Measurements from ENCODE around the gene FAM149A.

Gene FAM149A
- 0.39 to 4.6 (median 1.6) reads per million in 3 experiments for total RNA-seq

DNA sequence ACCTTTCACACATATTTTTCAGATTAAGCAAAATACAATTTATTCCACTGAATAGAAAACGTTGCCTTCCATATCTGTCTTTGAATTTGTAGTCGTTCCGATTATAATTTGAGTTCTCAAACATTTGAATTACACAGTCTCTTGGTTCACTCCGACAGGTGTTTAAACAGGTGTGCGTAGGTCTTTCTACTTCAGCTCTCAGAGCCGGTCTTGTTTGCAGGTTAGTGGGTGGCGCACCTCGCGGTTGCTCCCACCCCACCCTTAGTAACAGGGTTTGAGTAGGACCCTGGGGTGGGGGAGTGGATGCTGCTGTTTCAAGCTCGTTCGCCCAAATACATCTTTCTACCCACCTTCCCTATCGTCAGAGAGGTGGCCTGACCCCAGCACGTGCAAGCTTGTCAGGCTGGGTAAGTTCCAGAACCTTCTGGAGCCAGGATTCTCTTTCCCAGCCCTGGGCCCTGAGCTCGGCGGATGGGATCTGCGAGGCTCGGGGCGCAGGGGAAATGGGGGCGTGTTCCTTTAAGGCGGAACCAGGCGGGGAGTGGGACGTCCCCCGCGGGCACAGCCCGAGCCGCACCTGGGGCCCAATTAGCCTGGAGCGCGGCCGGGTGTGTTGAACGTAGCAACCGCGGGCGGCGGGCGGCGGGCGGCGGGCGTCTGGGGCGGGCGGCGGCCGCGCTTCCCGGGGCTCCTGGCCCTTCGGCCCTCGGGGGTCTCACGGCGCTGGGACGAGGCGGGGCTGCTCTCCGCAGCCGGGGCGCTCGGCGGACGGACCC lies at the start of gene FAM149A:
Gene FAM149A, plus strand, starts transcription at position 591 of the 776 bp plus-strand sequence.
- DNase-seq, result peak; percentile 28

DNA sequence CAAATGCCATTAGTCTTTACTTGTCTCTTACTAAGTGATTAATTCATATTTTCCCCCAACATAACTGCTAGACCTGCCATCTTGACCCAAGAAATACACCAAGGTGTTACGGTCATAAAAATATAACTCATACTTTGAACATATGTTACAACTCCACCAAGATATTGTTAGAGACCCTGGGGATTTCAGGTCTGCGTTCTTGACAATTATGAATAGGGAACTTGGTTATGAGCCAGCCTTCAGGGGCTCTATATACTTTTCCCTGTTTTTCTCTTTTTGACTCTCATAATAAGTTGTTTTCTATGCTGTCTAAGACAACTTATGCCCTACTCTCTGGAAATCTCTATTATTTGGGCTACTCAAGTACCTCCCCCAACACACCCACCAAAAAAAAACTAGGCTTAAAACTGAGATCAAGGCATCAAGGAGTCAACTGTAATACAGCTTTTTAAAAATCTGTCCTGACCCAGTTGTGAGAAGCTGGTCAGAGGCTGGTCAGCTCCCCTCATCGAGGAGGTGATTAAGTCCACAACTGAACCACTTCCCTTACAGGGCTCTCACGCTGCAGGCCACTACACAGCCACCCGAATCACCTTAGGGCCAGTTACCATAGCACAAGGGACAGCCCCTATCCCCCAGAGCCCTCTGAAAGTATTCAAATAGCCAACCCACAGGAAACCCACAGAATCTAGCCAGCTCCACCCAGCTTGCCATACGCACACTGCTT lies 46.1 kb upstream of the FAM149A start:
- DNase-seq, result no peak

DNA sequence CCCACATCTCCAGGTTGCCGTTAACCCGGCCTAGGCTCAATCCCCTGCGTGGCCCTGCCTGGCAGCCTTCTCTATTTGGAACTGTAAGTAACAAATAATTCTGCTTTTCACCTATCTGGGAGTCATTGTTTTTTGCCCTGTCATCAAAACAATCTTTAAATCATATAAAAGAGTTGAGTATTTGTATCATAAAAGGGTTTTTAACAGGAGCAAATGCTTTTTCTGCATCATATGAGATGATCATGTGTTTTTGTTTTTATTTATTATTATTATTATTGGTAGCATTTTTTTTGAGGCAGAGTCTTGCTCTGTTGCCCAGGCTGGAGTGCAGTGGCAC lies 45.6 kb upstream of the FAM149A start:
- no peak for DNase-seq

DNA sequence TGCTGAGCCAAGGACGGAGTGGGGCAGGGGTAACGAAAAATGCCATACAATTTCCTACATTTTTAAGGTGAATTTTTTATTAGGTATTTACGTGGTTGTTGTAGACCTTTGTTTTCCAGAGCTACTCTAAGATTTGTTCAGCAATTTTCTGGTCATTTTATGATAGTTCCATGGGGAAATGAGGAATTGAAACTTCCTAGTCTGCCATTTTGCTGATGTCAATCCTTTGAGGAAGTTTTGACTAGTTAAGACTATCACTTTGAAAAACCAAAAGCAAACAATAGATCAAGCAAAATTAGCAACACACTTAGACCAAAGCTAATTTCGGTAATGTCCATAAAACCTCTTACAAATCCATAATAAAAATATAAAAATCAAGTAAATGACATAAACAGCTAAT lies 42.6 kb upstream of the FAM149A start:
- DNase-seq, result no peak

DNA sequence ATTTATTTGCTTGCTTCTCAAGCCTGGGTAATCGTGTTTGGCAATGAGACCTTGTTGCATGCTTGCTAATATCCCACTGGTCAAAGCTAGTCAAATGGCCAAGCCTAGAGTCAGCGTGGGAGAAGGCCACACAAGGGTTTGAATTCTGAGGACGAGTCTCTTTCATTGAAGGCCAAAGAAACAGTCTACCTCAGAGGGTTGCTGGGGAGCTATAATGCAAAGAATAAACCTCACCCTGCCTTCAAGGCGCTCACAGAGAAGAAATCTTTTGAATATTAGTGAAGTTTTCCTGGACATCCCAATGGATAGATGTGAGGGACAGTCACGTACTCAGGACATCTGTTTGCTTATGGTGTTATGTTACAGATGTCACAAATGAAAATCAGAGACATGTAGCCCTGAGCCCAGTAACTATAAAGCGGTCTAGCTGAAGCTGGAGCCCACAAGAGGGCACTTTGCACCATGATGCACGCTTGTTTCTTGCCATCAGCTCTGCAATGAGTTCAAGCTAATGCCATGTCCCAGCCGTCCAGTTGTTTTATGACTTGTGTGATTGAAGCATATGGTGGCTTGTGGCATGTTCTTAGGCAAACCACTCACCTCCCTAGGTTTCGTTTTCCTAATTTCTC lies 36.6 kb upstream of the FAM149A start:
- DNase-seq, result peak; percentile 15

DNA sequence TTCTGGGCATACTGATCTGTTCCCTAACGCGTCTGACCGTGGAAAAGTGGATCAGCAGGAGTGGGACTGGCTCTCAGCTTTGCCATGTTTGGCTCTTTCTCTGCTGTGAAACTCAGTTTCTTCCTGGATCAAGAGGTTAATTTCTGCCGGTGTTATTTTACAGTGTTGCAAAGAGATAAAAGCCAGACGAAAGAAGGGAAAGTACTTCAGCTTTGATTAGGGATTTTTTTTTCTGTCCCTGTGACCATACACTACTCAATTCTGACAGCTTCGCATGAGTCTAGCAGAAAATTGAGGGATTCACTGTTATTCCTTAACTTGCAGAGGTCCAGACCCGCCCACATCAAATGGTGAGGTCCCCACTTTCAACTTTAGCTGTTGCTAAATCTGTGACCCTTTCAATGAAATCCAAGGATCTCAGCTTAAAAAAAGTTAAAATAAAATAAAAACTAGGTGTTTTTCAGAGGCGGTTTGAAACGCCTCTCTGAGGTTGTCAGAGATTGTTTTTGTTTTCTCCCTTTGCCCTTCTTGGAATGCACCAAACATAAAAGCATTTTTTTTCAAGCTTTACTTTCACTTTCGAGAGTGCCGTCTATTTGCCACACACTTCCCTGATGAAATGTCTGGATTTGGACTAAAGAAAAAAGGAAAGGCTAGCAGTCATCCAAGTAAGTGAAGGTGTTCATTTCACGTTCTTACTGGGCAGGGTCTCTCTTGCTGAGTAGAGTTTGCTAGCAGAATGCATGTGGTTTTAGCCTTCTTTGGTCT lies 35.7 kb upstream of the FAM149A start, which contains the start of gene TLR3:
Gene TLR3, plus strand, starts transcription at position 576 of the 768 bp plus-strand sequence. CDS start 7,464 bp downstream, outside the sequence.
- peak; percentile 13 for DNase-seq

DNA sequence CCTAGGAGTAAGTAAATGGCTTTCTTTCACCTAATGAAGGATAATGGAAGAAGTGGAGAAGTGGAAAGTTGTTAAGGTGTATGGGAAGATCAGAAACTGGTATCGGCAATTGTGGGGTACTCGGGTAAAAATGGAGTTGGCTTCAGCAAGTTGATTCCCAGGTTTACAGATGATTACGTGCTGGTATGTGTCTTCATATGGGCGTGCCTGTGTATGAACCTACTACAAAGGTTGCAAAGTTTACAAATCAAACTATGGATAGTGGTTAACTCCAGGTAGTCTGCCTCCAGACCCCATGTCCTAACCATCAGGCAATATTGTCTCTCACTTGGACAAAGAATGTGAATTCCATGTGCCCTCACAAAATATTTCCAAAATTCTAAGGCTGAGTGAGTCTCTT lies 34.8 kb upstream of the FAM149A start:
- DNase-seq, result no peak

DNA sequence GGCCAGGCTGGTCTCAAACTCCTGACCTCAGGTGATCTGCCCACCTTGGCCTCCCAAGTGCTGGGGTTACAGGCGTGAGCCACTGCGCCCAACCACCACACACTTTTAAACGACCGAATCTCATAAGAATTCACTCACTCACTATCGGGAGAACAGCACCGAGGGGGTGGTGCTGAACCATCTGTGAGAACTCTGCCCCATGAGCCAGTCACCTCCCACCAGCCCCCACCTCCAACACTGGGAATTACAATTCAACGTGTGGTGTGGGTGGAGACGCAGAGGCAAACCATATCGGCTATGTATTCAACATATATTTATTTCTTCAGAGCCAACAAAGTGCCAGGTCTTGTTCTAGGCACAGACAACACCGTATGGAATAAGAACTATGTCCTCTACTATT lies 32.0 kb upstream of the FAM149A start:
- DNase-seq, result no peak

DNA sequence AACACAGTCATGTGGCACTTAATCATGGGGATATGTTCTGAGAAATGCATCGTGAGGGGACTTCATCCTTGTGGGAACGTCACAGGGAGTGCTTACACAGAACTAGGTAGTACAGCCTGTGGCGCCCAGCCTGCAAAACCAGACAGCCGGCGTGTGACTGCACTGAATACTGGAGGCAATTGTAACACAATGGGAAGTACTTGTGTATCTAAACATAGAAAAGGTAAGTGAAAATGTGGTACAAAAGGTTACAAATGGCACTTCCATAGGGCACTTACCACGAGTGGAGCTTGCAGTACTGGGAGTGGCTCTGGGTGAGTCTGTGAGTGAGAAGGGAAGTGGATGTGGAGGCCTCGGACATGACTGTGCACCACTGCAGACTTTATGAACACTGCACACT lies 30.3 kb upstream of the FAM149A start:
- no peak for DNase-seq

DNA sequence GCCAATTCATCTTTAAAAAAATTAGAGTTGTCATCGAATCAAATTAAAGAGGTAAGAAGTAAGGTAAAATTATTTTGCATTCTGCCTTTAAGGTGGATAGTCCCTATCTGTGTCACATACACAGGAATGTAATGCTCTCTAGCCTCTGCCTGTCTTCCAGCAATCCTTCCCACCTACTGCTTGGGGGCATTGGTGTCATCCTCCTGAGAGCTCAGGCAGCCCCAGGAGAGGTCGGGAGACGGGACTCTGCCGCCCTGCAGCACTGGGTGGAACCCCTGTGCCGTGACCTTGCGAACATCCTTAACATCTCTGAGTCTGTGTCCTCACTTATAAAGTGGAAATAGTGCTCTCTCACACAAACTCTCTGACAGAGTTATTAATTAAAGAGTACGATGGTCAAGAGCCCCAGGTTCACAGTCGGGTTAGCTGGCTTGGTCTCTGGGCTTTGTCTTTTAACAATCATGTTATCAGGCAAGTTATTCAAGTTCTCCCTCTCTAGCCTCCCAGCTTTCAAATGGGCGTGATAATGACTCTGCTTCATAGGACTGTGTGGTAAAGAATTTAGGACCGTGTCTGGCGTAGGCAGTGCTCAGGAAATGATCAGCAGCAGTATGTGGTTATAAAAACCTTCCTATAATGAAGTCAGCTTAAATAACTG lies 25.4 kb upstream of the FAM149A start:
- DNase-seq, result no peak

DNA sequence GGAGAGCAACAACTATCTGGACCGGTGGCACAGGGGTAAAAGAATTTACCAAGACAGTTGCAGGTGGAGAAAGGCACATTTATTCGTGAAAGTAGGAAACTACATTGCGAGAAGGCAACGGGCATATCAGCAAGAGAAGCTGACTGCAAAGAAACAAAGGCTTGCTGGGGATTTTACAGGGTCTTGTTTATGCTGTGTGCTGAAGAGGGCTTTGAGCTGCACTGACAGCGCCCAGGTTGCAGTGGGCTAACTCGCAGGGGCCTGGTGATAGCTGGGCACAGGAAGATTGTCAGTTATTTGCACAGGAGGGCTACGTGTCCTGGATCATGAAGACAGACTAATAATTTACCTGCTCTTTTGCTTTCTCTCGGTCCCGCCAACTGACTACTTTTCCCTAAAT lies 24.8 kb upstream of the FAM149A start:
- no peak for DNase-seq

DNA sequence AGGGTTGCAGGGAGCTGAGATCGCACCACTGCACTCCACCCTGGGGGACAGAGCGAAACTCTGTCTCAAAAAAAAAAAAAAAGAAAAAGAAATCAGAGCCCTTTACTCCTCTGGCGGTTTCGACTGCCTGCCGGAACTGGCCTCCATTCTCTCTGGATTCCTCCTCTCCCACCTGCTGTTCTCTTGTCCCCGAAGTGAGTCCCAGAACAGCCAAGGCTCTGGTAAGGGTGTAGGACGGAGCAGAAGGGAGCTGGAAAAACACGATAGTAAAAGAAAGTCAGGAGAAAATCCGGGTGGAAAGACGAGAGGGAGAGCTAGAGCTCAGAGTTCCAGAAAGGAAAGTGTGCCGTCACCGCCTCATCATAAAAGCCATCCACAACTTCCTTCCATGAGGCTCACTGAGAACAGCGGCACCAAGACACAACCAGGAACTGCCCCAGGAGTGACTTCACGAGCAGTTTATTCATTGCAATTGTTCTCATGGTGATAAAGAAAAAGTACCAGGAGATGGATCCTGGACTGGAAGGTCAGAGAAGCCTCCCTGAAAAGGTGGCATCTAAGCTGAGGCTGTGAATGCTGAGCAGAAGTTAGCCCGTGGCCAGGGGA lies 23.2 kb upstream of the FAM149A start:
- no peak for DNase-seq

DNA sequence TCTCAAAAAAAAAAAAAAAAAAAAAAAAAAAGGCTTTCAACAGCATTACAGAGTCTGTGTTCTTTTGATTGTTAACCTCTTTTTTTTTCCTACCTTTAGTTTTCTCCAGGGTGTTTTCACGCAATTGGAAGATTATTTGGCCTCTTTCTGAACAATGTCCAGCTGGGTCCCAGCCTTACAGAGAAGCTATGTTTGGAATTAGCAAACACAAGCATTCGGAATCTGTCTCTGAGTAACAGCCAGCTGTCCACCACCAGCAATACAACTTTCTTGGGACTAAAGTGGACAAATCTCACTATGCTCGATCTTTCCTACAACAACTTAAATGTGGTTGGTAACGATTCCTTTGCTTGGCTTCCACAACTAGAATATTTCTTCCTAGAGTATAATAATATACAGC lies 22.3 kb upstream of the FAM149A start:
- no peak for DNase-seq

DNA sequence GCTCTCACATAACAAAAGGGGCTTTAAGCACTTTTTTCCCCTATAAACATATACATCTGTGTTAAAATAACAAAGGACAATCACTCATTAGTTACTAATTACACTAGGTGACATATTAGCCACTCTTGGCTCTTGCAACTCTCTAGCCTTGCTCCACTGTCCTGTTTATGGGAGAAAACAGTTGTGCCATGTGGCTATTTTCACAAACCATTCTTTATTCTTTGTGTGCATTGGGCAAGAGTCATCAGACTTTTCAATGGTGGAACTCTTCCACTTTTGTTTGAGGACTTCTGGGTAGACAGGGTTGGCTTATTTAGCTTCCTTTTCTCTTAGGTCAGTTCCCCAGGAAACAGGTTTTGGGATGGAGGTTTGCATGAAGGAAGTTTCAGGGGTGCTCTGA lies 16.0 kb upstream of the FAM149A start:
- no peak for DNase-seq

DNA sequence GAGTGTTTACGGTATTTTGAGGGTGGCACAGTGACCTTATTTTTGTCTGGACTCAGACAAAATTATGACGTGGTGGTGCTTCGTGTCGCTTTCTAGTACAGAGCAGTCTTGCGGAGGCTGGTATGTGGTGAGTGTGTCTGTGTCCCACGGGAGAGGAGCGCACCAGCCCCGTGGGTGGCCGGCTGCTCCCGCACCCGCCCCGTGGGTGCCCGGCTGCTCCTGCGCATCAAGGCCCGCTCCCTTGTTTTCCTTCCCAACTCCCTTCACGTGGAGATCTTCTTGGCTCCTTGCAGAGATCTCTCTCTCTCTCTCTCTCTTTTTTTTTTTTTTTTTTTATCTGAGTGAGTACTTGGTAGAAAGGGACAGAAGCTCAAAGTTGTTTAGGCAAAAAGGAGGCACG lies 12.2 kb upstream of the FAM149A start:
- DNase-seq, result no peak

DNA sequence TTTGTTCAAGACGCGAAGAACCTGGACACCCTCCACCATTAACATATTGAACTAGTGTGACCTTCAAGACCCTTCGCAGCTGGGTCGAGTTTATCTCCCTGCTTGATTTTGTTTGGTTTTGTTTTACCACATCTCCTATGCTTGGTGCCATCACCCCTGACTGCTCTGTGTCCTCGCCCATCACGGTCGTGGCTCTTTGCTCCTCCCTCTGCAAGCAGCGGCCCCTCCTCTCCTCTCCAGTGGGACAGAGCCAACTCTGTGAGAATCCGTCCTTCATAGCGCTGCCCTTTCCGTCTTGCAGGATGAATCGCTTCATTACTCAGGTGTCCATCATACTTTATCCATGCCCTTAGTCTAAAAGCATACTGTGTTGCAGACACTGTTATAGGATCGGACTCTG lies 9.1 kb upstream of the FAM149A start:
- no peak for DNase-seq

DNA sequence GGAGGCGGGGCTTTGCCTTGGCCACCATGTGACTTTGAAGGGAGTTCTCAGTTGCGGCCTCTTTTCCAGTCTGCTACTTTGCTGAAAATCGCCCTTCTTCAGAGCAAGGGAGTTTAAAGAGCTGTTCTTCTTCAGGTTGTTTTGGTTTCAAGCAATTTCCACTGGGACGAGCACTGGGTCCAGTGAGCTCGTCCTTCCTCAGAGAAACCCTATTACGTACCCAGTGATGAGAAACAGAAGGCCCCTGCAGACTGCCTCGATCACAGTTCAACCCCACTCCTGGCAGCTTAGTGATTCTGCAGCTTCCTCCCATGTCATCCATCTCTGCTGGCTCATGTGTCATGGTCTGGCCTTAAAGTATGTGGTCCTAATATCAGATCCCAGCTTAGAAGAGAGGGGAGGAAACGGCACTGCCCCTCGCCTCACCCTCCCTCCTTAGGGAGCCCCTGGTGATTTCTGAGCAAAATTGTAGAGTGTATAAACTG lies 7.8 kb upstream of the FAM149A start:
- DNase-seq, result no peak

DNA sequence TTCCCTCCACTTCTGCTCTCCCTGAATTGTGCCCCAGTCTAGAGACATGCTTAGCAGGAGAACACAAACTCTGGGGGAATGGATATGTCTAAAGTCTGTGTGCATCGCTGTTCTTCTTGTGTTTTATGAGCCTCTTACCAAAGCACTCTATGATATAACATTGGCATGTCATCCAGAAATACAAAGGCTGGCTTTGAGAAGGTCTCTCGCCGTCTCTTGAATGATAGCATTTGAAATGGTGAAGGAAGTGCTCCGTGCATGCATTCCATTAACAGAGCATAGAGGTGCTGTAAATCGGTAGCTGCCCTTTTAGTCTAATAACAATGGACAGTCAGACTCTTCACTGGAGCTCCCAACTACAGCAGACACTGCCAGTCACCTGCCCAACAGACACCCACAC lies 7.1 kb upstream of the FAM149A start:
- no peak for DNase-seq

DNA sequence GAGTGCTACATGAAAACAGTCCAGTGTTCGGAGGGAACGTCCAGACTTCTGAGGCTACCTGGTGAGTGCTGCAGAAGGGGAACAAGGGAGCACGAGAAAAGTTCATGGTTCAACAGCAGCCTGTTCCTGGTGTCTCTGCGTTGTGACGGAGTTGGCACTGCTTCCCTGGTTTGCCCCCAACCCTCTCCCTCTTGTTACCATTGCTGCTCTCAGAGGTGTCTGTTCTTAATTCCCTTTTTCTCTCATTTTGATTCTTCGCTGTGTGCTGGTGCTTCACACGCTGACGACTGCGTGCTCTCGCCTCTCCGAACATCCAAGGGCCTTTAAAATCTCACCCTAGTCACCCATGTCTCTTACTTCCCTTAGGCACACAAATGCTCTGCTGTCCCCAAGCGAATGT lies 1.6 kb upstream of the FAM149A start:
- DNase-seq, result no peak

DNA sequence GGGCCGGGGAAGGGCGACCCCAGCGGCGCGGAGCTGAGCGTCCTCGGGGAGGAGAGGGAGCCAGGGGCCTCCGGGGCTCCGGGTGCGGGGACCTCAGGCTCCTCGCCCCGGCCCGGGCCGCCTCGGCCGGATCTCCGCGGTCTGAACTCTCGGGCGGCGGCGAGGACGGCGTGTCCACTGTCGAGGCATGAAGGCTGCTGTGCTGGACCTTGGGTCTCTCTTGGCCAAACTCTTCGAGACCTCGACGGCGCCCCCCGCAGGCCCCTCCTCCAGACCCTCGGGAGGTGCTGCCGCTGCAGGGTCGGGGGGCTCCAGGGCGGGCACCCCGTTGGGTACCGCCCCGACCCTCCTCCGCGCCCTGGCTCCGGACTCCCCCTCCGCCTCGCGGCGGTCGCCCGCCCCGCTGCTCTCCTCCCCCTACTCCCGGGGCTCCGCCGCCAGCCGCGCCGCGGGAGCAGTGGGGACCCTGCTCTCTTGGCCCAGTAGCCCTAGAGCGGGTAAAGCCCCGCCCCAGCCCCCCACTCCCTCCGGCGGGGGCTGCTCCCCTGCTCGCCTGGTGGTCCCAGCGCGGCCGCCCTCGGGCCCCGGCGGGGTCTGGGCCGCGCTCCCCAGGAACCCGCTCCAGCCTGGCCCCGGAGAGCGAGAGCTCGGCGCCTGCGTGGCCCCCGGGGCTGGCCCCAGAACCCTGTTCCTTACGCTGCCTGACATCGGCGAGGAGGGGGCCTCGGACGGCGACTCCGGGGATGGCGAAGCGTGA lies 564 bp downstream of the FAM149A start:
- DNase-seq, result no peak

DNA sequence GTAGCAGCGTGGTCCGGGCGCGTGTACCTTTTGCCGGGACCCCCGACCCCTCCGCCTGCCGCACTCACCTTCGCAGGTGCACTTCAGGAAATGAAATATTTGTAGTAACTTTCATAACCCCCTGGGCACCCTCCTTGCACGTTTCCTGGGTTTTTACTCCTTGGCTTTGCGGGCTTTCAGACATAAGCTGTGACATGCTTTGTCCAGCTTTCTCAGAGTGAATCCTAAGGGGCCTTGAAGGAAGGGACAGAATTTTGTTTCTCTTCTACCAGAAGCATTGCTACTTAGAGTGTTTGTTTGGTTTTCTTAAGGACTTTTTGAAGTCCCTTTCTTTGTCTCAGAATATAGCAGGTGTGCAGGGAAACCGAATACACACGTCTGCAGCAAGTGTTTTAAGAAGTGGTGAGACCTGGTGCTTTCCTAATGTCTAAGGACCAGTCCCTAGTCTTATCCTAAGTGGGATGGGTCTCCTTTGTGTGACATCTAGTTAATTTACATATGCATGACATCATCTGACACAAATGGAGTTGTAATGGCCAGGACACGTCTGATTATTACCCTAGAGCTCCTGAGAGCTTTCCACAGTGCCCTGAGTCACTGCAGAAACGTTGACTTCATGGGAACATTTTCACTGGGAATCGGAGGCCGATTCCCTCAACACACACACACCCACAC lies 1.3 kb downstream of the FAM149A start:
- DNase-seq, result no peak

Measured in central memory CD4-positive, alpha-beta T cell (primary cell).